K562 (cell line): ENCODE measurements around the gene ANO8. TPM values are rescaled to one million over a fixed set of nuclear protein-coding genes. Genes with fewer than 3 reads are reported as not detected.

Source experiments
- ARID3A ChIP-seq: IDR thresholded peaks from 2 replicates; pipeline ENCODE4 v1.6.1; 2012; ENCODE audit warnings: low read depth, low read length, improper control_type of control experiment, borderline replicate concordance
- FOXO4 ChIP-seq: fragments of 450-650 bp; formaldehyde crosslinking; IDR thresholded peaks from 2 replicates; pipeline ENCODE4 v1.4.0; 2020; ENCODE audit warnings: mild to moderate bottlenecking, moderate library complexity
- HDAC2 ChIP-seq: fragments of 450-650 bp; IDR thresholded peaks from 2 replicates; pipeline ENCODE4 v1.6.1; 2016; ENCODE audit warnings: mild to moderate bottlenecking
- ILK ChIP-seq: fragments of 450-650 bp; IDR thresholded peaks from 2 replicates; pipeline ENCODE4 v1.6.1; 2016; ENCODE audit warnings: missing genetic modification characterization, low read depth, mild to moderate bottlenecking, missing compliant biosample characterization, moderate library complexity, borderline replicate concordance
- KLF10 ChIP-seq: fragments of 250-450 bp; sonication (Bioruptor Pico); IDR thresholded peaks from 2 replicates; pipeline ENCODE4 v1.6.1; 2021; ENCODE audit warnings: matching md5 sums
- MTA2 ChIP-seq: fragments of 450-650 bp; IDR thresholded peaks from 2 replicates; pipeline ENCODE4 v1.6.1; 2016; ENCODE audit warnings: low read depth
- SRF ChIP-seq, 2 experiments: fragments of 250-450, 450-650 bp in 1 of 2; sonication (Bioruptor Pico) in 1 of 2; sonication (generic) in 1 of 2; formaldehyde crosslinking; IDR thresholded peaks; 2 replicates each; pipeline versions ENCODE4 v1.5.0 to v1.5.1; 2020 to 2022; ENCODE audit warnings: mild to moderate bottlenecking in 1 of 2, missing genetic modification reagents in 1 of 2
- ZNF324 ChIP-seq: fragments of 250-450 bp; sonication (Bioruptor Pico); IDR thresholded peaks from 2 replicates; pipeline ENCODE4 v1.4.0; 2020; ENCODE audit warnings: mild to moderate bottlenecking
- ZNF518B ChIP-seq: fragments of 250-450 bp; sonication (Bioruptor Pico); IDR thresholded peaks from 2 replicates; pipeline ENCODE4 v1.5.0; 2021; ENCODE audit warnings: mild to moderate bottlenecking, moderate library complexity
- polyA plus RNA-seq, 8 experiments: library from polyadenylated mRNA; depleted of rRNA in 4 of 8; stranded (reverse) in 5 of 8; unstranded in 3 of 8; fragments of >200 nt; fragmentation: Nextera tagmentation in 2 of 8; fragmentation: Illumina TruSeq in 1 of 8; extraction: Ambion mirVana in 2 of 8; extraction: Trizol in 1 of 8; gene quantifications; 2 replicates each; pipeline versions ENCODE4 v1.2.1 to v1.2.3, GENCODE V29; 2011 to 2014; ENCODE audit warnings: inconsistent platforms in 1 of 8, missing spikeins in 1 of 8
- total RNA-seq, 7 experiments: library from RNA; depleted of rRNA in 6 of 7; stranded (reverse); fragments of >200 nt in 6 of 7; fragmentation: Illumina TruSeq in 2 of 7; extraction: Trizol in 2 of 7; gene quantifications; 2 replicates each; pipeline versions ENCODE4 v1.2.1 to v1.2.3, GENCODE V29; 2011 to 2021; ENCODE audit warnings: low replicate concordance in 1 of 7
- TF ChIP-seq, protein P1 (sequence below): fragments of 250-450 bp; sonication (Bioruptor Pico); IDR thresholded peaks from 2 replicates; pipeline ENCODE4 v1.5.0; 2021; ENCODE audit warnings: mild to moderate bottlenecking, borderline replicate concordance
- TF ChIP-seq, protein P2 (sequence below): fragments of 200-800 bp; sonication (Bioruptor generic); IDR thresholded peaks from 2 replicates; pipeline ENCODE4 v1.6.1; 2016; ENCODE audit warnings: missing genetic modification characterization, missing compliant biosample characterization

ANO8 gene
- total and polyA plus RNA-seq, 9 of the 15 experiments (the other 6 are each of a cell fraction or from before 2014, with no cell fraction given), result 0.07 to 7.6 (median 2.3) TPM; not detected in 1

DNA sequence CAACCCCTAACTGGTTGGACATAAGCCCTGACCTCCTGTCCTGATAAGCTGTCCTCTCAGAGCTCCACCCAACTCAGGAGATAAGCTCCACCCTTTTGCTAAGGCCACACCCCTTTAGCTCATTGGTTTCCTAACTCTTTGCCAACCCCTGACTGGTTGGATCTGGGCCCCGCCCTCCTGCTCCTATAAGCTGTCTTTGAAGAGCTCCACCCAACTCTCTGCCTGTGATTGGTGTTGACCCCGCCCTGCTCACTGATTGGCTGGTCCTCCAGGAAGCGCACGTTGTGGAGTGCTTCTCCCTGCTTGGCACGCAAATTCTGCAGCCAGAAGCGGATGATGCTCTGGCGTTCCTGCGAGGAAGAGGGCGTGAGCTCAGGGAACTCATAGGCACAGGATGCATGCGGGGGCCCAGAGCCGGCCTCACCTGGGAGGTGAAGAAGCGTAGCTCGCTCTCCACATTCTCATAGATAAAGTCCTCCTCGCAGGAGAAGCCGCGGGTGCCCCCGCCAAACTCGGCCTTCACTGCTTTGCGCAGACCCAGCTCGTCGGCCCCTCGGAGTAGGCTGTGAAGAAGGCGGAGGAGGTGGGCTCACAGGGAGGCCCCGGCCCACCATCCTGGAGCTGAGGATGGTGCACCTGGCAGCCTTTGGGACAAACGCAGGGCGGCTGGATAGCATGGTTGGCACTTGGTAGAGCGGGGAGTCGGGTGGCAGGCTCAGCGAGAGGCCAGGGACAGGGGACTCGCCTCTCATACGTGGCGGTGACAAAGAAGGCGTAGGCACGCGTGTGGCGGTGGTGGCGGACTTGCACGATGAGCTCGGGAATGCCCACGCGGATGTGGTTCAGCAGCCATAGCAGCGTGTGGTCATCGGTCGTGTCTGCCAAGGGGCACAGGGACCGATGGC is 1.7 kb downstream of the ANO8 start (continued):
- TF ChIP-seq SRF (CRISPR knock-in tag; IDR thresholded peaks at IDR 0.05) (no peak), ILK (no peak), ARID3A (no peak), ZNF518B (CRISPR knock-in tag) (no peak), MTA2 (no peak), KLF10 (CRISPR knock-in tag) (no peak), HDAC2 (no peak), FOXO4 (CRISPR knock-in tag) (no peak), ZNF324 (CRISPR knock-in tag) (no peak)
- TF ChIP-seq, protein P1, sequence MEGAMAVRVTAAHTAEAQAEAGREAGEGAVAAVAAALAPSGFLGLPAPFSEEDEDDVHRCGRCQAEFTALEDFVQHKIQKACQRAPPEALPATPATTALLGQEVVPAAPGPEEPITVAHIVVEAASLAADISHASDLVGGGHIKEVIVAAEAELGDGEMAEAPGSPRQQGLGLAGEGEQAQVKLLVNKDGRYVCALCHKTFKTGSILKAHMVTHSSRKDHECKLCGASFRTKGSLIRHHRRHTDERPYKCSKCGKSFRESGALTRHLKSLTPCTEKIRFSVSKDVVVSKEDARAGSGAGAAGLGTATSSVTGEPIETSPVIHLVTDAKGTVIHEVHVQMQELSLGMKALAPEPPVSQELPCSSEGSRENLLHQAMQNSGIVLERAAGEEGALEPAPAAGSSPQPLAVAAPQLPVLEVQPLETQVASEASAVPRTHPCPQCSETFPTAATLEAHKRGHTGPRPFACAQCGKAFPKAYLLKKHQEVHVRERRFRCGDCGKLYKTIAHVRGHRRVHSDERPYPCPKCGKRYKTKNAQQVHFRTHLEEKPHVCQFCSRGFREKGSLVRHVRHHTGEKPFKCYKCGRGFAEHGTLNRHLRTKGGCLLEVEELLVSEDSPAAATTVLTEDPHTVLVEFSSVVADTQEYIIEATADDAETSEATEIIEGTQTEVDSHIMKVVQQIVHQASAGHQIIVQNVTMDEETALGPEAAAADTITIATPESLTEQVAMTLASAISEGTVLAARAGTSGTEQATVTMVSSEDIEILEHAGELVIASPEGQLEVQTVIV (CRISPR knock-in tag), result no peak
- TF ChIP-seq, protein P2, sequence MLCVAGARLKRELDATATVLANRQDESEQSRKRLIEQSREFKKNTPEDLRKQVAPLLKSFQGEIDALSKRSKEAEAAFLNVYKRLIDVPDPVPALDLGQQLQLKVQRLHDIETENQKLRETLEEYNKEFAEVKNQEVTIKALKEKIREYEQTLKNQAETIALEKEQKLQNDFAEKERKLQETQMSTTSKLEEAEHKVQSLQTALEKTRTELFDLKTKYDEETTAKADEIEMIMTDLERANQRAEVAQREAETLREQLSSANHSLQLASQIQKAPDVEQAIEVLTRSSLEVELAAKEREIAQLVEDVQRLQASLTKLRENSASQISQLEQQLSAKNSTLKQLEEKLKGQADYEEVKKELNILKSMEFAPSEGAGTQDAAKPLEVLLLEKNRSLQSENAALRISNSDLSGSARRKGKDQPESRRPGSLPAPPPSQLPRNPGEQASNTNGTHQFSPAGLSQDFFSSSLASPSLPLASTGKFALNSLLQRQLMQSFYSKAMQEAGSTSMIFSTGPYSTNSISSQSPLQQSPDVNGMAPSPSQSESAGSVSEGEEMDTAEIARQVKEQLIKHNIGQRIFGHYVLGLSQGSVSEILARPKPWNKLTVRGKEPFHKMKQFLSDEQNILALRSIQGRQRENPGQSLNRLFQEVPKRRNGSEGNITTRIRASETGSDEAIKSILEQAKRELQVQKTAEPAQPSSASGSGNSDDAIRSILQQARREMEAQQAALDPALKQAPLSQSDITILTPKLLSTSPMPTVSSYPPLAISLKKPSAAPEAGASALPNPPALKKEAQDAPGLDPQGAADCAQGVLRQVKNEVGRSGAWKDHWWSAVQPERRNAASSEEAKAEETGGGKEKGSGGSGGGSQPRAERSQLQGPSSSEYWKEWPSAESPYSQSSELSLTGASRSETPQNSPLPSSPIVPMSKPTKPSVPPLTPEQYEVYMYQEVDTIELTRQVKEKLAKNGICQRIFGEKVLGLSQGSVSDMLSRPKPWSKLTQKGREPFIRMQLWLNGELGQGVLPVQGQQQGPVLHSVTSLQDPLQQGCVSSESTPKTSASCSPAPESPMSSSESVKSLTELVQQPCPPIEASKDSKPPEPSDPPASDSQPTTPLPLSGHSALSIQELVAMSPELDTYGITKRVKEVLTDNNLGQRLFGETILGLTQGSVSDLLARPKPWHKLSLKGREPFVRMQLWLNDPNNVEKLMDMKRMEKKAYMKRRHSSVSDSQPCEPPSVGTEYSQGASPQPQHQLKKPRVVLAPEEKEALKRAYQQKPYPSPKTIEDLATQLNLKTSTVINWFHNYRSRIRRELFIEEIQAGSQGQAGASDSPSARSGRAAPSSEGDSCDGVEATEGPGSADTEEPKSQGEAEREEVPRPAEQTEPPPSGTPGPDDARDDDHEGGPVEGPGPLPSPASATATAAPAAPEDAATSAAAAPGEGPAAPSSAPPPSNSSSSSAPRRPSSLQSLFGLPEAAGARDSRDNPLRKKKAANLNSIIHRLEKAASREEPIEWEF (CRISPR knock-in tag), result no peak
